Gastrocnemius medialis (tissue), 4 donors: ENCODE data around the gene RHOT2.

ENCODE experiments used
- POLR2A ChIP-seq, 2 donors: fragments of 450-650 bp; IDR thresholded peaks; one replicate each; pipeline ENCODE4 v1.6.1; 2017; ENCODE audit warnings: antibody characterized with exemption in 2 of 2, mild to moderate bottlenecking in 2 of 2, moderate library complexity in 2 of 2
- TF ChIP-seq, protein P1 (sequence below), 5 experiments: fragments of 450-650 bp in 3 of 5; fragments of 200-600 bp in 2 of 5; sonication (generic) in 2 of 5; IDR thresholded peaks in 4 of 5; conservative IDR thresholded peaks in 1 of 5; 1 replicate in 4 of 5; 2 replicates in 1 of 5; pipeline ENCODE4 v1.5.1; 2016 to 2019; ENCODE audit warnings: antibody characterized with exemption in 5 of 5, mild to moderate bottlenecking in 3 of 5, moderate library complexity in 3 of 5

DNA sequence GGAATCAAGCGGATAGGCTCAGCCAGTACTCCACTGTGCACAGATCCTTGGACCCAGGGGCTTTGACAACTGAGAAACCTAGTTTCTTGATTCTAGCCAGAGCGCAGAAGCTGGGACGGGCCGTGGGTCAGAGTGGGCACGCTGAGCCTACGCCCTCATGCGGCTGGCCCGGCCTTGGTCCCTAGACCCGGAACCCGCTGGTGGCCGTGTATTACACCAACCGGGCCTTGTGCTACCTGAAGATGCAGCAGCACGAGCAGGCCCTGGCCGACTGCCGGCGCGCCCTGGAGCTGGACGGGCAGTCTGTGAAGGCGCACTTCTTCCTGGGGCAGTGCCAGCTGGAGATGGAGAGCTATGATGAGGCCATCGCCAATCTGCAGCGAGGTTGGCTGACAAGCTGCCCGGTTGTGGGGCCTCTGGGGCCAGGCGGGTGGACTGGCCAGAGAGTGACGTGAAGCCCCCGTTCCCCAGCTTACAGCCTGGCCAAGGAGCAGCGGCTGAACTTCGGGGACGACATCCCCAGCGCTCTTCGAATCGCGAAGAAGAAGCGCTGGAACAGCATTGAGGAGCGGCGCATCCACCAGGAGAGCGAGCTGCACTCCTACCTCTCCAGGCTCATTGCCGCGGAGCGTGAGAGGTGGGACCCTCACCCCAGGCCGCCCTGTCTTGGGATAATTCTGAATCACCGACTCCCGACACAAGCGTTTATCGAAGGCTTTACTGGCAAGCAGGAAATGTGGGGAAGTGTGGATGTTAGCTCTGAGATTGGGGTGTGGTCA, 13.2 kb downstream of the RHOT2 start:
- TF ChIP-seq, protein P1, sequence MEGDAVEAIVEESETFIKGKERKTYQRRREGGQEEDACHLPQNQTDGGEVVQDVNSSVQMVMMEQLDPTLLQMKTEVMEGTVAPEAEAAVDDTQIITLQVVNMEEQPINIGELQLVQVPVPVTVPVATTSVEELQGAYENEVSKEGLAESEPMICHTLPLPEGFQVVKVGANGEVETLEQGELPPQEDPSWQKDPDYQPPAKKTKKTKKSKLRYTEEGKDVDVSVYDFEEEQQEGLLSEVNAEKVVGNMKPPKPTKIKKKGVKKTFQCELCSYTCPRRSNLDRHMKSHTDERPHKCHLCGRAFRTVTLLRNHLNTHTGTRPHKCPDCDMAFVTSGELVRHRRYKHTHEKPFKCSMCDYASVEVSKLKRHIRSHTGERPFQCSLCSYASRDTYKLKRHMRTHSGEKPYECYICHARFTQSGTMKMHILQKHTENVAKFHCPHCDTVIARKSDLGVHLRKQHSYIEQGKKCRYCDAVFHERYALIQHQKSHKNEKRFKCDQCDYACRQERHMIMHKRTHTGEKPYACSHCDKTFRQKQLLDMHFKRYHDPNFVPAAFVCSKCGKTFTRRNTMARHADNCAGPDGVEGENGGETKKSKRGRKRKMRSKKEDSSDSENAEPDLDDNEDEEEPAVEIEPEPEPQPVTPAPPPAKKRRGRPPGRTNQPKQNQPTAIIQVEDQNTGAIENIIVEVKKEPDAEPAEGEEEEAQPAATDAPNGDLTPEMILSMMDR (IDR thresholded peaks at IDR 0.05 in 4 of 5, conservative IDR thresholded peaks at IDR 0.05 in 1 of 5) = no peak
- no peak for TF ChIP-seq POLR2A (IDR thresholded peaks at IDR 0.05)
